ENCODE data around the gene RCAN1. TPM values are rescaled to one million over a fixed set of nuclear protein-coding genes. Genes with fewer than 3 reads are reported as not detected.

The RCAN1 gene
- total and polyA plus RNA-seq, 2 of the 4 experiments (the other 2 are of a cell fraction), result 53.5 to 175 TPM

DNA sequence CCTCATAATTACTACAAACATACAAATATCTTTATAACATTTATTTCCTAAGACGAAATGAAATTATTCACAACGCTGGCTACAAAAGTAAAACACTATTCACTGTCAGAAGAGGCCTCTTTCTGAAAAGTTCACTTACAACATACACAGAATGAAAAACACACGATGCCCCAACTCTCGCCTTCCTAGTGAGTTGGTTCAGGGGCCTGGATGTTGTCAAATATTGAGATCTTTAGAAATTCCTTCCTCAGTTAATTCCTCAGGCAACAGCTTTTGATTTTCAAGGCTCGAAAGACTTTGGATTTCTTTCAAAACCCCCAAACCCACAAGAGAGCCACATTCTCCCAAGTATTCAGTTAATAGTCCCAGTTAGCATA is 88.7 kb downstream of the RCAN1 start:
- H3K27ac ChIP-seq (ENCODE audit: insufficient read depth, low read length), result peak overlapping the region; percentile 58
- H3K4me3 ChIP-seq (ENCODE audit: insufficient read depth, low read depth, low read length), result peak overlapping the region; percentile 57
- H2BK15ac ChIP-seq (ENCODE audit: low read depth, low read length), result peak overlapping the region; percentile 51; the same call in 1 of the 3 replicates
- peaks cover 29% of the 10 kb centered on the region for H4K20me1 ChIP-seq (ENCODE audit: insufficient read depth, low read length)
- DNase-seq (no peak), ATAC-seq (ENCODE audit: low read depth) (no peak)
- H4K91ac ChIP-seq (ENCODE audit: insufficient read depth, low read depth, low read length), result peak overlapping the region; percentile 80
- in situ Hi-C loops (cut with MboI; ENCODE audit: low sequenced_read_pairs), result no loop called here
- peak overlapping the region; percentile 86 for H3K4ac ChIP-seq (ENCODE audit: low read depth, low read length)
- peak overlapping the region; percentile 62; the same call in 1 of the 2 replicates for H2BK20ac ChIP-seq (ENCODE audit: low read depth, low read length)
- H3K9ac ChIP-seq (ENCODE audit: low read depth, low read length), result peak overlapping the region; percentile 86
- H3K4me2 ChIP-seq (ENCODE audit: low read depth, low read length), result peak overlapping the region; percentile 80
- H2AK9ac ChIP-seq (replicated peaks; ENCODE audit: low read depth, low read length, poor library complexity), result no peak overlapping the region
- peak overlapping the region; percentile 96 for H3K14ac ChIP-seq (replicated peaks; ENCODE audit: low read depth, low read length)
- ChIA-PET POLR2A (ENCODE audit: unreplicated experiment) (interaction anchor here (0.6 to 2.2 kb wide), 8 partner anchors 8 to 75 kb away, joined by 3 to 12 read pairs (median 4); no protein-coding TSS in a partner anchor), CTCF (interaction anchor here (1.4 to 3.2 kb wide), 2 partner anchors 16 to 77 kb away, joined by 4 to 15 read pairs; no protein-coding TSS in a partner anchor)
- dilution Hi-C loops (cut with HindIII; ENCODE audit: low sequenced_read_pairs, unreplicated experiment), result no loop called here
- peak overlapping the region; percentile 97 for H3K23ac ChIP-seq (ENCODE audit: low read depth, low read length)
- peak overlapping the region; percentile 91 for H3K18ac ChIP-seq (ENCODE audit: low read depth, low read length)
- peak overlapping the region; percentile 98 for H2BK5ac ChIP-seq (ENCODE audit: low read depth, low read length, poor library complexity, severe bottlenecking)
- H3K9me3 ChIP-seq (ENCODE audit: control insufficient read depth, insufficient read depth, low read length), result no peaks in the 10 kb centered on the region
- H4K8ac ChIP-seq (ENCODE audit: low read depth in 2 of 2, low read length in 2 of 2), result peak overlapping the region; percentile 60 to 91
- H3K36me3 ChIP-seq (ENCODE audit: control insufficient read depth, insufficient read depth, low read length), result peaks cover 22% of the 10 kb centered on the region
- peak overlapping the region; percentile 12 for H2AK5ac ChIP-seq (ENCODE audit: low read depth, low read length)
- H3K4me1 ChIP-seq (ENCODE audit: control insufficient read depth, insufficient read depth, low read length), result peaks cover 11% of the 10 kb centered on the region
- H3K9me1 ChIP-seq (ENCODE audit: insufficient read depth, low read length), result peaks cover 6% of the 10 kb centered on the region; the same call in 1 of the 2 replicates
- whole genome bisulfite sequencing, 2 experiments (ENCODE audit: extremely low coverage in 2 of 2, insufficient read length in 1 of 2), result no CpG with 5 or more reads among the region's 5 CpGs
- H4K5ac ChIP-seq (ENCODE audit: low read depth, low read length), result peak overlapping the region; percentile 80
- H3K79me1 ChIP-seq (ENCODE audit: low read depth in 1 of 2, low read length in 2 of 2), result peaks cover 10 to 56% of the 10 kb centered on the region in 2 experiments
- H2AFZ ChIP-seq (replicated peaks; ENCODE audit: low read length, poor library complexity), result no peak overlapping the region
- TSS peak; percentile 94 for BruUV-seq (replicated peaks)
- no peaks in the 10 kb centered on the region for H3K27me3 ChIP-seq (ENCODE audit: control insufficient read depth, insufficient read depth, low read length)
- peak overlapping the region; percentile 84 for H2BK120ac ChIP-seq (ENCODE audit: low read depth, low read length)
- intact Hi-C loops (cut with micrococcal nuclease), result loop anchor here (1.0 to 5.0 kb wide), 3 partner anchors 19 to 76 kb away; no protein-coding TSS in a partner anchor
- H3K56ac ChIP-seq (ENCODE audit: extremely low read depth, insufficient read depth, low read length), result peak overlapping the region; percentile 91
- TF ChIP-seq, protein P1, sequence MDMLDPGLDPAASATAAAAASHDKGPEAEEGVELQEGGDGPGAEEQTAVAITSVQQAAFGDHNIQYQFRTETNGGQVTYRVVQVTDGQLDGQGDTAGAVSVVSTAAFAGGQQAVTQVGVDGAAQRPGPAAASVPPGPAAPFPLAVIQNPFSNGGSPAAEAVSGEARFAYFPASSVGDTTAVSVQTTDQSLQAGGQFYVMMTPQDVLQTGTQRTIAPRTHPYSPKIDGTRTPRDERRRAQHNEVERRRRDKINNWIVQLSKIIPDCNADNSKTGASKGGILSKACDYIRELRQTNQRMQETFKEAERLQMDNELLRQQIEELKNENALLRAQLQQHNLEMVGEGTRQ (IDR thresholded peaks at IDR 0.05; ENCODE audit: low read depth, low read length), result no peak
- TF ChIP-seq POLR2A (IDR thresholded peaks at IDR 0.05; ENCODE audit: low read depth, low read length) (no peak; the same call in 1 of the 2 replicates), FOS (IDR thresholded peaks at IDR 0.05; ENCODE audit: low read depth, low read length) (no peak), RCOR1 (IDR thresholded peaks at IDR 0.05; ENCODE audit: insufficient replicate concordance, low read length) (no peak), NFE2L2 (IDR thresholded peaks at IDR 0.05; ENCODE audit: low read depth, low read length) (no peak), RAD21 (IDR thresholded peaks at IDR 0.05; ENCODE audit: low read length) (no peak), CEBPB (IDR thresholded peaks at IDR 0.05; ENCODE audit: low read depth, low read length) (no peak), CHD1 (IDR thresholded peaks at IDR 0.05; ENCODE audit: low read depth, low read length) (no peak), SMC3 (IDR thresholded peaks at IDR 0.05; ENCODE audit: low read depth, low read length) (no peak), MAFK (IDR thresholded peaks at IDR 0.05; ENCODE audit: low read depth, low read length) (no peak), MXI1 (IDR thresholded peaks at IDR 0.05; ENCODE audit: borderline replicate concordance, low read depth, low read length) (no peak), BHLHE40 (IDR thresholded peaks at IDR 0.05; ENCODE audit: low read depth, low read length) (no peak), MAZ (IDR thresholded peaks at IDR 0.05; ENCODE audit: borderline replicate concordance, low read depth, low read length) (no peak), RFX5 (IDR thresholded peaks at IDR 0.05; ENCODE audit: low read depth, low read length) (no peak)
- TF ChIP-seq, protein P2, sequence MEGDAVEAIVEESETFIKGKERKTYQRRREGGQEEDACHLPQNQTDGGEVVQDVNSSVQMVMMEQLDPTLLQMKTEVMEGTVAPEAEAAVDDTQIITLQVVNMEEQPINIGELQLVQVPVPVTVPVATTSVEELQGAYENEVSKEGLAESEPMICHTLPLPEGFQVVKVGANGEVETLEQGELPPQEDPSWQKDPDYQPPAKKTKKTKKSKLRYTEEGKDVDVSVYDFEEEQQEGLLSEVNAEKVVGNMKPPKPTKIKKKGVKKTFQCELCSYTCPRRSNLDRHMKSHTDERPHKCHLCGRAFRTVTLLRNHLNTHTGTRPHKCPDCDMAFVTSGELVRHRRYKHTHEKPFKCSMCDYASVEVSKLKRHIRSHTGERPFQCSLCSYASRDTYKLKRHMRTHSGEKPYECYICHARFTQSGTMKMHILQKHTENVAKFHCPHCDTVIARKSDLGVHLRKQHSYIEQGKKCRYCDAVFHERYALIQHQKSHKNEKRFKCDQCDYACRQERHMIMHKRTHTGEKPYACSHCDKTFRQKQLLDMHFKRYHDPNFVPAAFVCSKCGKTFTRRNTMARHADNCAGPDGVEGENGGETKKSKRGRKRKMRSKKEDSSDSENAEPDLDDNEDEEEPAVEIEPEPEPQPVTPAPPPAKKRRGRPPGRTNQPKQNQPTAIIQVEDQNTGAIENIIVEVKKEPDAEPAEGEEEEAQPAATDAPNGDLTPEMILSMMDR (conservative IDR thresholded peaks at IDR 0.05; ENCODE audit: low read depth, low read length), result no peak
- TF ChIP-seq, protein P3, sequence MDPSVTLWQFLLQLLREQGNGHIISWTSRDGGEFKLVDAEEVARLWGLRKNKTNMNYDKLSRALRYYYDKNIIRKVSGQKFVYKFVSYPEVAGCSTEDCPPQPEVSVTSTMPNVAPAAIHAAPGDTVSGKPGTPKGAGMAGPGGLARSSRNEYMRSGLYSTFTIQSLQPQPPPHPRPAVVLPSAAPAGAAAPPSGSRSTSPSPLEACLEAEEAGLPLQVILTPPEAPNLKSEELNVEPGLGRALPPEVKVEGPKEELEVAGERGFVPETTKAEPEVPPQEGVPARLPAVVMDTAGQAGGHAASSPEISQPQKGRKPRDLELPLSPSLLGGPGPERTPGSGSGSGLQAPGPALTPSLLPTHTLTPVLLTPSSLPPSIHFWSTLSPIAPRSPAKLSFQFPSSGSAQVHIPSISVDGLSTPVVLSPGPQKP (IDR thresholded peaks at IDR 0.05; ENCODE audit: borderline replicate concordance, low read depth, low read length), result no peak

Measured in IMR-90 (cell line).